Suprapubic skin (tissue), 3 donors: ENCODE results near the gene ATF5.

Source experiments
- CTCF ChIP-seq, 2 donors: fragments of 200-600 bp in 1 of 2; fragments of 450-650 bp in 1 of 2; sonication (generic) in 1 of 2; IDR thresholded peaks; one replicate each; pipeline ENCODE4 v1.5.1; 2016 to 2019; ENCODE audit warnings: antibody characterized with exemption in 2 of 2, mild to moderate bottlenecking in 1 of 2, moderate library complexity in 1 of 2
- EP300 ChIP-seq: sonication (generic); formaldehyde crosslinking; IDR thresholded peaks from one replicate; pipeline ENCODE4 v1.6.1; 2017; ENCODE audit warnings: antibody characterized with exemption

GRCh38 chr19:49881186-49881585 is 47.8 kb upstream of the ATF5 start:
- TF ChIP-seq CTCF (IDR thresholded peaks at IDR 0.05) (no peak), EP300 (no peak)
